ENCODE data around the gene CHRNB2. TPM values are rescaled to one million over a fixed set of nuclear protein-coding genes. Genes with fewer than 3 reads are reported as not detected.

CHRNB2 gene
- total and polyA plus RNA-seq, 2 of the 8 experiments (the other 6 are each of a cell fraction or from before 2014, with no cell fraction given): 3.1 to 4.1 TPM

DNA sequence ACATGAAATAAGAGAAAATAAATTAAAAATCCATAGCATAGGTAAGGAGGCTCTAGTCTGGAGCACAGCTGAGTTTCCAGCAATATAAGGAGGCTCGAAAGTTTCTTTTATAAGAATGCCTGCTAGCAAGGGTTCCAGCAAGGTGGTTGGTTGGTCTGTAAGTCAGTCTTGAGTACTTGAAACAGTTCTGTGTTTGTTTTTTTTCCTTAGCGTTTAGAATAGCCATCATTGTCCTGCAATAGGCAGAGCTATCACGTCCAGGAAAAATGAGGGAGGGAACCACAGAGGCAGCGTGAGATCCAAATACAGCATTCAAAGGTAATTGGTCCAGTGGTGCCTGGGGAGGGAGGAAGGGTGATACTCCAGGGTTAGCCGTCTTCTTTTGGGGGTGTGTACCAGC lies 17.5 kb upstream of the CHRNB2 start (continued):
- TF ChIP-seq YY1 (IDR thresholded peaks at IDR 0.05; ENCODE audit: low read depth, low read length) (no peak), MAFK (IDR thresholded peaks at IDR 0.05; ENCODE audit: low read depth, low read length) (no peak)

Measured in H1 (cell line).